SK-N-SH (cell line): ENCODE measurements around the gene ALPL. TPM values are rescaled to one million over a fixed set of nuclear protein-coding genes. Genes with fewer than 3 reads are reported as not detected.

Experiments used
- CTCF ChIA-PET: fragments of 300-600, 350-600 bp; formaldehyde crosslinking; extraction: SDS; loops from one replicate; lab custom pipeline; 2021; lab: Yijun Ruan, JAX
- POLR2A ChIA-PET: fragments of 350-600 bp; sonication (Branson Sonifier 250); formaldehyde crosslinking; extraction: SDS; loops from one replicate; lab custom pipeline; 2020; ENCODE audit warnings: antibody characterized with exemption, inconsistent platforms; lab: Yijun Ruan, JAX
- DNase-seq: peaks from one replicate; pipeline ENCODE4 v3.0.0; 2012
- H2AFZ ChIP-seq: fragments of 200-600 bp; sonication (generic); 2 replicates; pipeline ENCODE4 v1.8.1; 2016; ENCODE audit warnings: antibody characterized with exemption, mild to moderate bottlenecking, low read depth
- H3F3A ChIP-seq: fragments of 200-600 bp; sonication (generic); replicated peaks from 2 replicates; pipeline ENCODE3; 2016; ENCODE audit warnings: antibody characterized with exemption, mild to moderate bottlenecking; ENCODE audit not compliant: insufficient read depth
- H3K27ac ChIP-seq, 2 experiments: fragments of 200-500 bp in 1 of 2; fragments of 200-600 bp in 1 of 2; sonication (Bioruptor generic) in 1 of 2; sonication (generic), shearing (Covaris generic) in 1 of 2; 2 replicates each; pipeline versions ENCODE4 v1.5.1 to v1.6.1; 2014 to 2016; ENCODE audit warnings: low read depth in 2 of 2, inconsistent platforms in 1 of 2, low read length in 1 of 2, mild to moderate bottlenecking in 1 of 2, mixed read lengths in 1 of 2
- H3K27me3 ChIP-seq: fragments of 200-600 bp; sonication (generic), shearing (Covaris generic); 2 replicates; pipeline ENCODE4 v1.6.1; 2016; ENCODE audit warnings: mixed run types; ENCODE audit not compliant: insufficient read depth
- H3K36me3 ChIP-seq, 2 experiments: fragments of 200-500 bp in 1 of 2; fragments of 200-600 bp in 1 of 2; sonication (Bioruptor generic) in 1 of 2; sonication (generic) in 1 of 2; replicated peaks in 1 of 2; 2 replicates each; pipeline versions ENCODE3 to v1.5.1; 2014 to 2016; ENCODE audit warnings: low read length in 1 of 2, mild to moderate bottlenecking in 1 of 2; ENCODE audit not compliant: insufficient read depth in 2 of 2, control insufficient read depth in 1 of 2
- H3K4me1 ChIP-seq, 2 experiments: fragments of 200-500 bp in 1 of 2; fragments of 200-600 bp in 1 of 2; sonication (Bioruptor generic) in 1 of 2; sonication (generic), shearing (Covaris generic) in 1 of 2; 2 replicates each; pipeline versions ENCODE4 v1.5.1 to v1.6.1; 2014 to 2016; ENCODE audit warnings: low read depth in 1 of 2, low read length in 1 of 2, mixed run types in 1 of 2; ENCODE audit not compliant: insufficient read depth in 2 of 2, control insufficient read depth in 1 of 2
- H3K4me2 ChIP-seq: fragments of 200-600 bp; sonication (generic), shearing (Covaris generic); 2 replicates; pipeline ENCODE4 v1.6.1; 2017; ENCODE audit warnings: mixed run types
- H3K4me3 ChIP-seq, 2 experiments: fragments of 200-500 bp in 1 of 2; fragments of 200-600 bp in 1 of 2; sonication (Bioruptor generic) in 1 of 2; sonication (generic), shearing (Covaris generic) in 1 of 2; 2 replicates each; pipeline versions ENCODE4 v1.5.1 to v1.8.1; 2014 to 2016; ENCODE audit warnings: low read depth in 2 of 2, inconsistent platforms in 1 of 2, low read length in 1 of 2, mild to moderate bottlenecking in 1 of 2, mixed read lengths in 1 of 2, moderate library complexity in 1 of 2
- H3K79me2 ChIP-seq: fragments of 200-600 bp; sonication (generic); 2 replicates; pipeline ENCODE4 v1.8.1; 2017; ENCODE audit warnings: mild to moderate bottlenecking; ENCODE audit not compliant: insufficient read depth
- H3K9ac ChIP-seq: fragments of 200-600 bp; sonication (generic); 2 replicates; pipeline ENCODE4 v1.6.1; 2017; ENCODE audit warnings: mixed run types
- H3K9me2 ChIP-seq: fragments of 200-600 bp; sonication (generic); 2 replicates; pipeline ENCODE4 v1.6.1; 2017; ENCODE audit warnings: mixed run types
- H3K9me3 ChIP-seq: fragments of 200-600 bp; sonication (generic); 2 replicates; pipeline ENCODE4 v1.6.1; 2017; ENCODE audit warnings: mixed run types, mild to moderate bottlenecking, moderate library complexity
- H4K20me1 ChIP-seq: fragments of 200-600 bp; sonication (generic); 2 replicates; pipeline ENCODE4 v1.6.1; 2017; ENCODE audit warnings: mild to moderate bottlenecking, mixed run types; ENCODE audit not compliant: insufficient read depth
- CHD2 ChIP-seq: fragments of 150-350 bp; IDR thresholded peaks from 2 replicates; pipeline ENCODE4 v1.6.1; 2018; ENCODE audit warnings: low read length; ENCODE audit not compliant: partially characterized antibody
- EP300 ChIP-seq, 2 experiments: IDR thresholded peaks; 2 replicates each; pipeline versions ENCODE4 v1.4.0 to v1.6.1; 2012; ENCODE audit warnings: borderline replicate concordance in 1 of 2, low read depth in 1 of 2, low read length in 1 of 2
- EZH2phosphoT487 ChIP-seq: fragments of 200-600 bp; sonication (generic); IDR thresholded peaks from 2 replicates; pipeline ENCODE4 v1.6.1; 2017; ENCODE audit warnings: low read depth, mixed run types, mild to moderate bottlenecking, antibody characterized with exemption, moderate library complexity, borderline replicate concordance
- FOXM1 ChIP-seq: IDR thresholded peaks from 2 replicates; pipeline ENCODE4 v1.4.0; 2012; ENCODE audit warnings: low read depth, mild to moderate bottlenecking
- JUND ChIP-seq: IDR thresholded peaks from 2 replicates; pipeline ENCODE4 v1.4.0; 2012
- MEF2A ChIP-seq: IDR thresholded peaks from 2 replicates; pipeline ENCODE4 v1.4.0; 2012; ENCODE audit warnings: low read depth, borderline replicate concordance
- MXI1 ChIP-seq: IDR thresholded peaks from 2 replicates; pipeline ENCODE4 v1.6.1; 2012; ENCODE audit warnings: mild to moderate bottlenecking, low read depth, low read length, improper control_type of control experiment
- RAD21 ChIP-seq: IDR thresholded peaks from 2 replicates; pipeline ENCODE4 v1.6.1; 2012; ENCODE audit warnings: mild to moderate bottlenecking, low read length
- RCOR1 ChIP-seq: fragments of 150-350 bp; IDR thresholded peaks from 2 replicates; pipeline ENCODE4 v1.6.1; 2017; ENCODE audit warnings: antibody characterized with exemption, low read length
- RFX5 ChIP-seq: IDR thresholded peaks from 2 replicates; pipeline ENCODE4 v1.6.1; 2012; ENCODE audit warnings: mild to moderate bottlenecking, improper control_type of control experiment, low read length
- SIN3A ChIP-seq: IDR thresholded peaks from 2 replicates; pipeline ENCODE4 v1.6.1; 2012; ENCODE audit warnings: low read depth, mild to moderate bottlenecking, low read length, moderate library complexity, borderline replicate concordance
- SMC3 ChIP-seq: IDR thresholded peaks from 2 replicates; pipeline ENCODE4 v1.6.1; 2012; ENCODE audit warnings: low read depth, low read length, improper control_type of control experiment
- TAF1 ChIP-seq: IDR thresholded peaks from 2 replicates; pipeline ENCODE4 v1.6.1; 2012; ENCODE audit warnings: low read depth, mild to moderate bottlenecking, low read length, moderate library complexity, borderline replicate concordance
- TCF12 ChIP-seq: IDR thresholded peaks from 2 replicates; pipeline ENCODE4 v1.4.0; 2012
- YY1 ChIP-seq: IDR thresholded peaks from 2 replicates; pipeline ENCODE4 v1.4.0; 2012; ENCODE audit warnings: low read depth, mild to moderate bottlenecking
- WGBS: methylation state at CpG from one replicate; pipeline ENCODE4 v1.1.6; 2017; ENCODE audit warnings: low lambda C conversion rate; 5-methylcytosine and 5-hydroxymethylcytosine counted together
- polyA plus RNA-seq, 3 experiments: library from polyadenylated mRNA; depleted of rRNA; stranded (reverse); fragments of >200 nt; gene quantifications; 2 replicates each; pipeline ENCODE4 v1.2.3, GENCODE V29; 2012
- TF ChIP-seq, protein P1 (sequence below): IDR thresholded peaks from 2 replicates; pipeline ENCODE4 v1.6.1; 2012; ENCODE audit warnings: mild to moderate bottlenecking, low read depth, low read length, moderate library complexity
- TF ChIP-seq, protein P2 (sequence below): fragments of 200-600 bp; sonication (generic); IDR thresholded peaks from 2 replicates; pipeline ENCODE4 v1.6.1; 2017; ENCODE audit warnings: antibody characterized with exemption, mild to moderate bottlenecking, moderate library complexity
- TF ChIP-seq, protein P3 (sequence below): fragments of 150-350 bp; IDR thresholded peaks from 2 replicates; pipeline ENCODE4 v1.6.1; 2017; ENCODE audit warnings: antibody characterized with exemption, low read length, low read depth, borderline replicate concordance
- TF ChIP-seq, protein P4 (sequence below): IDR thresholded peaks from 2 replicates; pipeline ENCODE4 v1.4.0; 2012; ENCODE audit warnings: low read depth, borderline replicate concordance

ALPL gene
- polyA plus RNA-seq, 1 of the 3 experiments (the other 2 are of a cell fraction), result 0.69 TPM

DNA sequence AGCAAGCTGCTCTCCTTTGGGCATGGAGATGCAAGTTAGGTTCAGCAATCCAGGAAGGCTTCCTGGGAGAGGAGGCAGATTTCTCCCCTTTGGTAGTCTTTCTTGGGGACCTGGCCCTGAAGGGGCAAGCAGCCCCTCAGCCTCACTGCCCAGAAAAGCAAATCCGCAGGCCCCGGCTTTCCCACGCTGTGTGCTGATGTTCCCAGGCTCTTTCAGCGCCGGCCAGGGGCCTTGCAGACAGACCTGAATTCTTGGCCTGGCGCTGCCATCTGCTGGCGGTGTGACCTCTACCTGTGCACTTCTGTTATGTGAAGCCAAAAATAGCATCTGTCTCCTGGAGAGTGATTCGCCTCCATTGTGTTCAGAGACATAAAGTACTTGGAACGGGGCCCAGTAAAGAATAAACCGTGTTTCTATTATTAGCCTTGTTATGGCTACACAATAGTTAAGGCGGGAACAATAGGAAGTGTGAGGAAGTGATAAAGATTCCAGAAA lies 64.8 kb downstream of the ALPL start:
- no peaks in the 10 kb centered on the region for H4K20me1 ChIP-seq
- no peaks in the 10 kb centered on the region for H3K9me2 ChIP-seq
- CTCF ChIA-PET, result interaction anchor here (0.6 to 6.2 kb wide), 32 partner anchors 10 to 389 kb away, joined by 3 to 133 read pairs (median 4); partner anchors contain the start of gene ALPL
- no peaks in the 10 kb centered on the region for H3K36me3 ChIP-seq
- DNase-seq, result peak; percentile 85
- no peak overlapping the region for H3K9ac ChIP-seq
- peaks cover 0 to 5% of the 10 kb centered on the region in 2 experiments; a peak in 2 of 4 replicates for H3K4me1 ChIP-seq
- TF ChIP-seq RAD21, result peak; percentile 92
- peak; percentile 68; the same call in 1 of the 2 replicates for TF ChIP-seq MEF2A
- TF ChIP-seq YY1, result no peak
- peak; percentile 91 for TF ChIP-seq SMC3
- TF ChIP-seq MXI1, result no peak
- TF ChIP-seq, protein P1, sequence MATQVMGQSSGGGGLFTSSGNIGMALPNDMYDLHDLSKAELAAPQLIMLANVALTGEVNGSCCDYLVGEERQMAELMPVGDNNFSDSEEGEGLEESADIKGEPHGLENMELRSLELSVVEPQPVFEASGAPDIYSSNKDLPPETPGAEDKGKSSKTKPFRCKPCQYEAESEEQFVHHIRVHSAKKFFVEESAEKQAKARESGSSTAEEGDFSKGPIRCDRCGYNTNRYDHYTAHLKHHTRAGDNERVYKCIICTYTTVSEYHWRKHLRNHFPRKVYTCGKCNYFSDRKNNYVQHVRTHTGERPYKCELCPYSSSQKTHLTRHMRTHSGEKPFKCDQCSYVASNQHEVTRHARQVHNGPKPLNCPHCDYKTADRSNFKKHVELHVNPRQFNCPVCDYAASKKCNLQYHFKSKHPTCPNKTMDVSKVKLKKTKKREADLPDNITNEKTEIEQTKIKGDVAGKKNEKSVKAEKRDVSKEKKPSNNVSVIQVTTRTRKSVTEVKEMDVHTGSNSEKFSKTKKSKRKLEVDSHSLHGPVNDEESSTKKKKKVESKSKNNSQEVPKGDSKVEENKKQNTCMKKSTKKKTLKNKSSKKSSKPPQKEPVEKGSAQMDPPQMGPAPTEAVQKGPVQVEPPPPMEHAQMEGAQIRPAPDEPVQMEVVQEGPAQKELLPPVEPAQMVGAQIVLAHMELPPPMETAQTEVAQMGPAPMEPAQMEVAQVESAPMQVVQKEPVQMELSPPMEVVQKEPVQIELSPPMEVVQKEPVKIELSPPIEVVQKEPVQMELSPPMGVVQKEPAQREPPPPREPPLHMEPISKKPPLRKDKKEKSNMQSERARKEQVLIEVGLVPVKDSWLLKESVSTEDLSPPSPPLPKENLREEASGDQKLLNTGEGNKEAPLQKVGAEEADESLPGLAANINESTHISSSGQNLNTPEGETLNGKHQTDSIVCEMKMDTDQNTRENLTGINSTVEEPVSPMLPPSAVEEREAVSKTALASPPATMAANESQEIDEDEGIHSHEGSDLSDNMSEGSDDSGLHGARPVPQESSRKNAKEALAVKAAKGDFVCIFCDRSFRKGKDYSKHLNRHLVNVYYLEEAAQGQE, result no peak
- TF ChIP-seq FOXM1, result no peak
- TF ChIP-seq, protein P2, sequence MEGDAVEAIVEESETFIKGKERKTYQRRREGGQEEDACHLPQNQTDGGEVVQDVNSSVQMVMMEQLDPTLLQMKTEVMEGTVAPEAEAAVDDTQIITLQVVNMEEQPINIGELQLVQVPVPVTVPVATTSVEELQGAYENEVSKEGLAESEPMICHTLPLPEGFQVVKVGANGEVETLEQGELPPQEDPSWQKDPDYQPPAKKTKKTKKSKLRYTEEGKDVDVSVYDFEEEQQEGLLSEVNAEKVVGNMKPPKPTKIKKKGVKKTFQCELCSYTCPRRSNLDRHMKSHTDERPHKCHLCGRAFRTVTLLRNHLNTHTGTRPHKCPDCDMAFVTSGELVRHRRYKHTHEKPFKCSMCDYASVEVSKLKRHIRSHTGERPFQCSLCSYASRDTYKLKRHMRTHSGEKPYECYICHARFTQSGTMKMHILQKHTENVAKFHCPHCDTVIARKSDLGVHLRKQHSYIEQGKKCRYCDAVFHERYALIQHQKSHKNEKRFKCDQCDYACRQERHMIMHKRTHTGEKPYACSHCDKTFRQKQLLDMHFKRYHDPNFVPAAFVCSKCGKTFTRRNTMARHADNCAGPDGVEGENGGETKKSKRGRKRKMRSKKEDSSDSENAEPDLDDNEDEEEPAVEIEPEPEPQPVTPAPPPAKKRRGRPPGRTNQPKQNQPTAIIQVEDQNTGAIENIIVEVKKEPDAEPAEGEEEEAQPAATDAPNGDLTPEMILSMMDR, result peak; percentile 78
- 0 out of 2 replicates have a peak, but pooled peaks have one; percentile 12 for TF ChIP-seq RCOR1
- POLR2A ChIA-PET, result no interaction called here
- H3K9me3 ChIP-seq, result no peaks in the 10 kb centered on the region
- H3K4me2 ChIP-seq, result no peak overlapping the region
- H3K27ac ChIP-seq, result no peak overlapping the region
- no peaks in the 10 kb centered on the region for H3K79me2 ChIP-seq
- no peak overlapping the region for H2AFZ ChIP-seq
- 25% methylated on average over 8 of the region's 11 CpGs for WGBS
- no peaks in the 10 kb centered on the region for H3K27me3 ChIP-seq
- no peak overlapping the region for H3K4me3 ChIP-seq
- no peaks in the 10 kb centered on the region for H3F3A ChIP-seq

DNA sequence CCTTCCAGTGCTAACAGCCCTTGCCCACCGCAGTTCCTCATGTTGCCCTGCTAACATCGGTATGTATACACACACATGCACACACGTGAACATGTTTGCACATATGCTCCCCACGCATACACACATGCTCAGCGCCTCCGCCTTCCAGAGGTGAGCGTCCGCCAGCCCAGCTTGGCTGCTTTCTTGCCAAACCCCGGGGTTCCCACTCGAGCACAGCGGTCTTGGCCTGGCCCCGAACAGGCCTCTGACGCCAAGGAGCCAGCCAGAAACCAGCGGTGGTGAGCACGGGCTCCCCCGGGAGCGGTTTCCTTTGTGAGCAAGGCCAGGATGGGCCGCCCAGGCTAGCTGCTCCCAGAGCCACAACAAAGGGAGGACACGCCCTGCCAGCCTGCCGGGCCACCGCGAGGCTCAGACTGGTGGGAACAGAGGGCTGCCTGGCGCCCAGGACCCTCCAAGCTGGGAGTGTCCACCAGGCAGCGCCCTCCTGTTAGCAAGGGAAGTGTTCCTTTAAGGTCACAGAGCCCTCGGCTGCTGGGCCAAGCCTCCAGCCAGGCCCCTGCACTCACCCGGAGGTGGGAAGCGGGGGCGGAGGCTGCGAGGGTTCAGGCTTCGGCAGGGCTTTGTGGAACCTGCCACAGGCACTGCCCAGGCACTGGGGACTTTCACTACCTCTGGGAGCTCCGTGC lies 65.4 kb downstream of the ALPL start:
- POLR2A ChIA-PET, result no interaction called here

More for the DNA sequence above, 65.4 kb downstream of the ALPL start:
- Histone ChIP-seq H3F3A (no peaks in the 10 kb centered on the region), H2AFZ (no peak overlapping the region), H4K20me1 (no peaks in the 10 kb centered on the region), H3K79me2 (no peaks in the 10 kb centered on the region), H3K27ac (no peak overlapping the region), H3K4me1 (peaks cover 0 to 5% of the 10 kb centered on the region in 2 experiments; a peak in 2 of 4 replicates), H3K27me3 (no peaks in the 10 kb centered on the region), H3K9ac (no peak overlapping the region), H3K36me3 (no peaks in the 10 kb centered on the region), H3K4me3 (no peak overlapping the region), H3K9me3 (no peaks in the 10 kb centered on the region), H3K4me2 (no peak overlapping the region), H3K9me2 (no peaks in the 10 kb centered on the region)
- CTCF ChIA-PET, result interaction anchor here (1.1 to 6.2 kb wide), 16 partner anchors 9 to 389 kb away, joined by 3 to 133 read pairs (median 4); partner anchors contain the start of gene ALPL
- 91% methylated on average over 19 of the region's 31 CpGs for WGBS
- no peak for TF ChIP-seq MEF2A
- no peak for TF ChIP-seq SIN3A
- TF ChIP-seq, protein P3, sequence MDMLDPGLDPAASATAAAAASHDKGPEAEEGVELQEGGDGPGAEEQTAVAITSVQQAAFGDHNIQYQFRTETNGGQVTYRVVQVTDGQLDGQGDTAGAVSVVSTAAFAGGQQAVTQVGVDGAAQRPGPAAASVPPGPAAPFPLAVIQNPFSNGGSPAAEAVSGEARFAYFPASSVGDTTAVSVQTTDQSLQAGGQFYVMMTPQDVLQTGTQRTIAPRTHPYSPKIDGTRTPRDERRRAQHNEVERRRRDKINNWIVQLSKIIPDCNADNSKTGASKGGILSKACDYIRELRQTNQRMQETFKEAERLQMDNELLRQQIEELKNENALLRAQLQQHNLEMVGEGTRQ, result no peak
- TF ChIP-seq RFX5, result no peak
- no peak for TF ChIP-seq JUND
- TF ChIP-seq TCF12, result no peak
- no peak for TF ChIP-seq EZH2phosphoT487
- TF ChIP-seq MXI1, result no peak
- no peak for TF ChIP-seq TAF1
- TF ChIP-seq EP300 (IDR thresholded peaks at IDR 0.05; ENCODE audit: borderline replicate concordance in 1 of 2, low read depth in 1 of 2, low read length in 1 of 2), result no peak
- TF ChIP-seq SMC3, result no peak
- no peak for TF ChIP-seq CHD2
- TF ChIP-seq, protein P4, sequence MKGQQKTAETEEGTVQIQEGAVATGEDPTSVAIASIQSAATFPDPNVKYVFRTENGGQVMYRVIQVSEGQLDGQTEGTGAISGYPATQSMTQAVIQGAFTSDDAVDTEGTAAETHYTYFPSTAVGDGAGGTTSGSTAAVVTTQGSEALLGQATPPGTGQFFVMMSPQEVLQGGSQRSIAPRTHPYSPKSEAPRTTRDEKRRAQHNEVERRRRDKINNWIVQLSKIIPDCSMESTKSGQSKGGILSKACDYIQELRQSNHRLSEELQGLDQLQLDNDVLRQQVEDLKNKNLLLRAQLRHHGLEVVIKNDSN, result no peak
- DNase-seq, result no peak
